NCI-H187 (cell line): ENCODE measurements around the gene LYPLAL1.
"Not testable (repeated sequence)": the region's sequence is repeated elsewhere in the genome, so short reads cannot be mapped to it uniquely, and the experiment has no call there.

Source experiments
- DNase-seq, 2 experiments: peaks; one replicate each; lab custom pipeline; 2025; lab: John Stamatoyannopoulos, UW

The LYPLAL1 gene

GRCh38 chr1:219163401-219163954, 10.2 kb upstream of the LYPLAL1 start:
- DNase-seq: no peak

GRCh38 chr1:219171192-219171935, 2.3 kb upstream of the LYPLAL1 start:
- DNase-seq: no peak

- DNase-seq: no peak
Observed at GRCh38 chr1:219172821-219173220, 857 bp upstream of the LYPLAL1 start.

GRCh38 chr1:219173434-219173757, 282 bp upstream of the LYPLAL1 start:
- DNase-seq: no peak

- DNase-seq: no peak
Observed at GRCh38 chr1:219174460-219175211, 958 bp downstream of the LYPLAL1 start.

DNA sequence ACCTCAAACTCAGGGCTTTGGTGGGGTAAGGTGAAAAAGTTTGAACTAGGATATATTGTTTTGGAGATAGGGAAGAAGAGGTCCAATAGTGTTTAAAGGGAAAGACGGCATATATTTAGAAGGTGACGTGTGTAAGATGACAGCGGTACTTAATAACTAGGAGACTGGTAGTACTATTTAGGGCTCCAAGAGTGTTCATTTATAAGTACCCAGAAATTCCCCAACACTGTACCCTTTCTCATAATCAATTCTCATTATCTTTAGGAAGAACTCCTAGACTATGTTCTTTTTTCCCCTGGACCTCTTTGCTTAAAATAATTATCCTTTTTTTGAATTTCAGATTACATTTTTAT, 1.5 kb downstream of the LYPLAL1 start:
- DNase-seq: no peak

DNA sequence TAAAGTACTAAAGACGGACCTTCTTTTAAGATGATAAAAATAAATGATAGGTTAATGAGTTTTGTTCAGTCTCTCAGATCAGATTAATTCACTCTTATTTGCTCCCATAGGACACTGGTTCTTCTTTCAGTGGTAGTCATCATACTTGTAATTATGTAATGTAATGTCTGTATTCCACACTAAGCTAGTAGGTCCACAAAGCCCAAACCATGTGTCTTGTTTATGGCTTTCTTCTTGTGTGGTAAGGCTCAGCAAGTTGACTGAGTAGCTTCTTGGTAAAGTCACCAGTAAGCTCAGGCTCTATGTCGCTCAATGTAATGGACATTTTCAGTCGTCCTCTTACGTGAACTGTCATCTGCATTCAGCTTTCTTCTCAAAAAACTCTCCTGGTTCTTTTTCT, 2.5 kb downstream of the LYPLAL1 start:
- no peak for DNase-seq

- no peak for DNase-seq
Observed at GRCh38 chr1:219177363-219177762, 3.7 kb downstream of the LYPLAL1 start.

DNA sequence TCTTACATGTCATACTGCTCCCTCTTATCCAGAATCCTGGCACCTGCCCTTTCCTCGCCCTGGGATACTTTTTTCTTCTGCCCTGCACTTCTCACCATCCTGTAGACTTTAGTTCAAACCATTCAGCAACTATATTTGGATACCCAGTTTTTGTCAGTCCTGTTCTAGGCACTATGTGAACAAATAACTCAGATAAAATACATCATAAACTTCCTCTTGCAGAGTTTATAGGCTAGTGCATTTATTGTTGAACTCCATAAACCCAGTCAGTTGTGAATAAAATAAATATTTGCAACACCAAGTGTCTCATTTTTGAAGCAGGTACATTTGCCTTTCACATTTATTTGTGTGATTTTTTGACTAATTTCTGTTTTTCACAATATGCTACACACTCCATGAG, 4.3 kb downstream of the LYPLAL1 start:
- DNase-seq: no peak

- no peak for DNase-seq
Observed at GRCh38 chr1:219179293-219179692, 5.6 kb downstream of the LYPLAL1 start.

DNA sequence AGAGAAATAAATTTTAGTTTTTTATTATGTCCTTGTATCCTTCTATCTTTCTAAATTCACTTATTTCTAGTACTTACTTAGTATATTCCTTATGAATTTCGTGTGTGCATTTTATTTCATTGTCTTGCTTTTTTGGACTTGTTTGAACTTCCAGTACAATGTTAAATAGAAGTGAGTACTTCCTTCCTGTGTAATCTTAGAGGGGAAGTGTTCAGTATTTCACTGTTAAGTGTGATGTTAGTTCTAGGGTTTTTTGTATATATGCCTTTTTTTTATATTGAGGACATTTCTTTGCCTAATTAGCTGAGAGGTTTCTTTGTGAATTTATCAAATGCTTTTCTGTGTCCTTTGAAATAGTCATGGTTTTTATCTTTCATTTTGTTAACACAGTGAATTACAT, 10.7 kb downstream of the LYPLAL1 start:
- DNase-seq: no peak

DNA sequence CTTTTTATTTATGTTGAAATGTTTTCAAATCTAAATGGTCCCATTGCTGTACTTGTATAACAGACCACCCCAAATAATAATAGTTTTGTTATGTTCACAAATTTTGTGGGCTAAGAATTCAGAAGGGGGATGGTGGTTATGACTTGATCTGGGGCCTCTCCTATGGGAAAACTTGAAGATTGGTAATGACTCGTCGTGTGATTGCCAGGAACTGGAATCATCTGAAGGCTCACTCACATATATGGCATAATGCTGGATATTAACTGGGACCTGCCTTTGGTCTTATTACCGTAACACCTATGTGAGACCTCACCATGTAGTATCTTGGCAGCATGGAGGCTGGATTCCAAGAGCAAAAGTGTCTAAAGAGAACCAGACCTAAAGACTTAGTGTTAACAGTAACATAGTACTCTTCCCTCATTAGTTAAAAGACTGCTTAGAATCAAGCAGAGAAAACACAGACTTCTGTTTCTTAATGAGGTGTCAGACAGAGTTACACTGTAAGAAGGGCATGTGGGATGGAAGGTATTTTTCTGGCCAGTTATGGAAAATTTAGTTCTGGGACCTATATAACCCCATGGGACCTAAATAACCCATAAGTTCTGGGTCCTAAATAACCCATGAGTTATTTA, 11.9 kb downstream of the LYPLAL1 start:
- no peak for DNase-seq

GRCh38 chr1:219188331-219188803, 14.7 kb downstream of the LYPLAL1 start:
- no peak for DNase-seq

DNA sequence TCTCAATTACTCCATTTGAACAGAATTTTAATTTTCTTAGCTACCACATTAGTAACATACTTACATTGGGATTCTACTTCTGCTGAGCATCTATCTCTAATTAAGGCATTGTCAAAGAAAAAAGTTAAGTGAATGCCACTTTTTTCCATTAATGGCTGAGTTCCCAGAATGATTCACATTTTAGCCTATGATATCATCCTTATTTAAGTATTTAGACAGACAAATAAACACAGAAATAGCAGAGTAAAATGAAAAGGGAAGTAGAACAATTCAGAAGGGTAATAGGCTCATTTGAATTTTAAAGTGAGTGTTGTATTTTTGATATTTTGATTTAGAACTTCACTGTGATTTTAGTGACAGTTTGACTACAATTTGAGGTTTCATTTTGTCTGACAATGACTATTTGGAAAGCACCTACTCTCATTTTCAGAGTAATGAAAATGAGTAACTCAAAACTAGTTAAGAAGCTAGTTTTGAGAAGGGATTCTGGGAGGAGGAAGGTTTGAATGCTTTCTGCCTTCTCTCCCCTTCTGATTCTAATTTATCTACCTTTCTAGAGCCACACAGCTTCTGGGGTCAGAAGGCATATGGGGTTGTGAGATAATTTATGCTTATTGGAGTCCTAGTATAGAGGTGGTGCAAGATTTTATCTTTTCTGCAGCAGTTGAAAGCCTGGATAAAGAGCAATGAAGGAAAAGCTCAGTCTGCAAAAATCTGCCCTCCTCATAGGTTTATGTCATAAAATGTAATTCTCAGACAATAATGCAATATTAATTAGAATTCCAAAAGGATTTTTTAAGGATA, 15.5 kb downstream of the LYPLAL1 start:
- DNase-seq: no peak

GRCh38 chr1:219189952-219190351, 16.3 kb downstream of the LYPLAL1 start:
- no peak for DNase-seq

GRCh38 chr1:219190605-219191004, 16.9 kb downstream of the LYPLAL1 start:
- DNase-seq: no peak

GRCh38 chr1:219195833-219196232, 22.2 kb downstream of the LYPLAL1 start:
- DNase-seq: not testable (repeated sequence)

DNA sequence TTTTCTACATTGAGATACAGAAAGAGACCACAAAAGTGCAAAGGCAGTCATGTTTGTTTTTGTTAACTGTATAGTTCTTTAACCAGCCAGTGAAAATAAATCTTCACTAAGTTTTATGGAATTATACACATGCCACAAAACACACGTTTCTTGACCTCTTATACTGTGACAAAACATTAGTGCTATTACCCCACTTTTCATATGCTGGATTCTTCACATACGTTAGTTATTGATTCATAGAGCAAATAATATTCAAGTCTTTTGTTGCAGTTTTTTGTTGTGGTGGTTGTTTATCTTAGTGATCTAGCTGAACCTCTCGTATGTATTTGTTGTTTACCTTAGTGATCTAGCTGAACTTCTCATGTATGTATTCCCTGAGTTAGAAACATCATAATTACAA, 28.0 kb downstream of the LYPLAL1 start:
- DNase-seq: no peak

- no peak for DNase-seq
Observed at GRCh38 chr1:219202567-219202966, 28.9 kb downstream of the LYPLAL1 start.

DNA sequence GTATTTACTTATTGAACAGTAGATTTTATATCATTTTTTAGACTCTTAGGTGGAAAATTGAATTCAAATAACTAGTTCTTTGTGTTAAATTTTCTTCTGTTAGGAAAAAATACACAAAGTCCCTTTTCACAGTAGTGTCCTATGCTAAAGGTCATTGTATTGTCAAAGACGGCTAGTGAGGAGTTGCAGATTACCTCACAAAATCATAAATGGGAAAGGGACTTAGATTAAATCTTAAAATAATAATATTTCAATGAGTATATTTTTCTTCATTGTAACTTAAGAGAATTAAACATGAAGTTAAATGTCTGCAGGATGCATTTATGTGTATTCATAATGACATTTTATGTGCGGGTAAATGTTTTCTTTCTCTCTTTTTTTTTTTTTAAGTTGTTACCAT, 32.7 kb downstream of the LYPLAL1 start:
- DNase-seq: no peak

GRCh38 chr1:219209578-219209977, 35.9 kb downstream of the LYPLAL1 start:
- no peak for DNase-seq

DNA sequence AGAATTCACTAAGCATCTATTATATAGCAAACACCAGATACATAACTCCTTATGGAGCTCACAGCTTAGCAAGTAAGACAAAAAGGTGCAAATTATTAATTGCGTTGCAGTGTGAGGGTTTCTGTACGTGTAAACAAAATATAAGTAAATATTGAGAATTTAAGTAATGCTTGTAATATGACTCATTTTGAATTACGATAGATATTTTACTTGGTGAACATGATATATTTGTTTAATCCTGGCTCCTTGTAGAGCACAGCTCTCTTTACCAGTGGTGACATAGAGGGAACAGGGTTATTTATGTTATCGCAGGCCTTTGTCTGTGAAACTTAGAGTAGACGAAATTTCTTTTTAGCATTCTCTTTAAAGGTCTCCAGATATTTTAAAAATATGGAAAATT, 36.4 kb downstream of the LYPLAL1 start:
- DNase-seq: no peak
